HTERT RPE-1 (cell line): ENCODE measurements around the gene LRP4.

Experiments
- in situ Hi-C: fragments of 300-500 bp; cut with MboI; formaldehyde crosslinking; loops from 4 replicates; pipeline ENCODE4 v1.14.3; 2020; ENCODE audit warnings: low sequenced_read_pairs

LRP4 gene

GRCh38 chr11:46918788-46919513, 601 bp upstream of the LRP4 start:
- in situ Hi-C loops: no loop called here

- in situ Hi-C loops: no loop called here
These were observed 628 bp downstream of the LRP4 start for GRCh38 chr11:46917762-46918082.

GRCh38 chr11:46917109-46917761, 1.1 kb downstream of the LRP4 start:
- in situ Hi-C loops: no loop called here

- in situ Hi-C loops: no loop called here
These were observed 1.9 kb downstream of the LRP4 start for GRCh38 chr11:46916286-46917108.

GRCh38 chr11:46914910-46915309, 3.4 kb downstream of the LRP4 start:
- in situ Hi-C loops: no loop called here

GRCh38 chr11:46914363-46914762, 4.0 kb downstream of the LRP4 start:
- in situ Hi-C loops: no loop called here

- in situ Hi-C loops: no loop called here
These were observed 4.9 kb downstream of the LRP4 start for GRCh38 chr11:46913484-46913883.

- in situ Hi-C loops: no loop called here
These were observed 5.7 kb downstream of the LRP4 start for GRCh38 chr11:46912526-46913150.

- in situ Hi-C loops: no loop called here
These were observed 10.7 kb downstream of the LRP4 start for GRCh38 chr11:46907606-46908005.

GRCh38 chr11:46906609-46907041, 11.7 kb downstream of the LRP4 start:
- in situ Hi-C loops: no loop called here

GRCh38 chr11:46905806-46906205, 12.5 kb downstream of the LRP4 start:
- in situ Hi-C loops: no loop called here

- in situ Hi-C loops: no loop called here
These were observed 14.5 kb downstream of the LRP4 start for GRCh38 chr11:46903846-46904245.

- in situ Hi-C loops: no loop called here
These were observed 15.7 kb downstream of the LRP4 start for GRCh38 chr11:46902694-46903093.

GRCh38 chr11:46901156-46901555, 17.2 kb downstream of the LRP4 start:
- in situ Hi-C loops: no loop called here

GRCh38 chr11:46900091-46900746, 18.1 kb downstream of the LRP4 start:
- in situ Hi-C loops: no loop called here

- in situ Hi-C loops: loop anchor here (25.0 kb wide), 1 partner anchor 263 kb away; no protein-coding TSS in a partner anchor
These were observed 18.8 kb downstream of the LRP4 start for GRCh38 chr11:46899501-46900025.

- in situ Hi-C loops: loop anchor here (25.0 kb wide), 1 partner anchor 264 kb away; no protein-coding TSS in a partner anchor
These were observed 19.8 kb downstream of the LRP4 start for GRCh38 chr11:46898396-46899095.

- in situ Hi-C loops: loop anchor here (25.0 kb wide), 1 partner anchor 265 kb away; no protein-coding TSS in a partner anchor
These were observed 21.5 kb downstream of the LRP4 start for GRCh38 chr11:46896719-46897406.

- in situ Hi-C loops: loop anchor here (25.0 kb wide), 1 partner anchor 266 kb away; no protein-coding TSS in a partner anchor
These were observed 22.5 kb downstream of the LRP4 start for GRCh38 chr11:46895821-46896220.
